Karpas-422 (cell line): ENCODE results near the gene NOTCH1. TPM values are rescaled to one million over a fixed set of nuclear protein-coding genes. Genes with fewer than 3 reads are reported as not detected.
"Not testable (repeated sequence)": the region's sequence is repeated elsewhere in the genome, so short reads cannot be mapped to it uniquely, and the experiment has no call there.

Experiments used
- DNase-seq: peaks from one replicate; pipeline ENCODE4 v3.0.0-alpha.2; 2015
- H2AFZ ChIP-seq: fragments of 200-600 bp; sonication (generic); 2 replicates; pipeline ENCODE4 v1.6.1; 2014; ENCODE audit warnings: antibody characterized with exemption, low read length, mixed read lengths
- H3K27ac ChIP-seq: fragments of 200-600 bp; sonication (generic); 2 replicates; pipeline ENCODE4 v1.5.1; 2014; ENCODE audit warnings: mild to moderate bottlenecking, low read length, moderate library complexity
- H3K27me3 ChIP-seq: fragments of 200-600 bp; sonication (generic); 2 replicates; pipeline ENCODE4 v1.6.1; 2014; ENCODE audit warnings: low read length, mixed read lengths
- H3K36me3 ChIP-seq: fragments of 200-600 bp; sonication (generic); 2 replicates; pipeline ENCODE4 v1.6.1; 2014; ENCODE audit warnings: low read length, mixed read lengths; ENCODE audit not compliant: insufficient read depth
- H3K4me1 ChIP-seq: fragments of 200-600 bp; sonication (generic); 2 replicates; pipeline ENCODE4 v1.6.1; 2014; ENCODE audit warnings: mild to moderate bottlenecking, low read length, mixed read lengths
- H3K4me2 ChIP-seq: fragments of 200-600 bp; sonication (generic); 2 replicates; pipeline ENCODE4 v1.6.1; 2014; ENCODE audit warnings: low read length, low read depth, mild to moderate bottlenecking; ENCODE audit not compliant: poor library complexity, severe bottlenecking
- H3K4me3 ChIP-seq: fragments of 200-600 bp; sonication (generic); 2 replicates; pipeline ENCODE4 v1.5.1; 2014; ENCODE audit warnings: mild to moderate bottlenecking, antibody characterized with exemption, low read length, mixed read lengths
- H3K79me2 ChIP-seq: fragments of 200-600 bp; sonication (generic); 2 replicates; pipeline ENCODE4 v1.6.1; 2014; ENCODE audit warnings: mild to moderate bottlenecking, low read length, mixed read lengths
- H3K9ac ChIP-seq: fragments of 200-600 bp; sonication (generic); 2 replicates; pipeline ENCODE4 v1.6.0; 2014; ENCODE audit warnings: low read length
- H3K9me2 ChIP-seq: fragments of 200-600 bp; sonication (generic), shearing (Covaris generic); replicated peaks from 2 replicates; pipeline ENCODE4 v1.6.0; 2014; ENCODE audit warnings: mild to moderate bottlenecking, low read length, moderate library complexity; ENCODE audit not compliant: insufficient read depth
- H3K9me3 ChIP-seq: fragments of 300-700, 200-600 bp; sonication (generic); 2 replicates; pipeline ENCODE4 v1.6.1; 2014; ENCODE audit warnings: low read length, mixed read lengths
- H4K20me1 ChIP-seq: fragments of 200-600 bp; sonication (generic); 2 replicates; pipeline ENCODE4 v1.6.1; 2014; ENCODE audit warnings: mild to moderate bottlenecking, antibody characterized with exemption, low read length, low read depth; ENCODE audit not compliant: insufficient read depth
- total RNA-seq: library from RNA; depleted of rRNA; stranded (reverse); fragments of >200 nt; shearing (Covaris generic); gene quantifications from 2 replicates; pipeline ENCODE4 v1.2.3, GENCODE V29; 2014; ENCODE audit warnings: low replicate concordance

Gene NOTCH1
- total RNA-seq, 1 experiment from 2014 or later = 15.0 TPM

DNA sequence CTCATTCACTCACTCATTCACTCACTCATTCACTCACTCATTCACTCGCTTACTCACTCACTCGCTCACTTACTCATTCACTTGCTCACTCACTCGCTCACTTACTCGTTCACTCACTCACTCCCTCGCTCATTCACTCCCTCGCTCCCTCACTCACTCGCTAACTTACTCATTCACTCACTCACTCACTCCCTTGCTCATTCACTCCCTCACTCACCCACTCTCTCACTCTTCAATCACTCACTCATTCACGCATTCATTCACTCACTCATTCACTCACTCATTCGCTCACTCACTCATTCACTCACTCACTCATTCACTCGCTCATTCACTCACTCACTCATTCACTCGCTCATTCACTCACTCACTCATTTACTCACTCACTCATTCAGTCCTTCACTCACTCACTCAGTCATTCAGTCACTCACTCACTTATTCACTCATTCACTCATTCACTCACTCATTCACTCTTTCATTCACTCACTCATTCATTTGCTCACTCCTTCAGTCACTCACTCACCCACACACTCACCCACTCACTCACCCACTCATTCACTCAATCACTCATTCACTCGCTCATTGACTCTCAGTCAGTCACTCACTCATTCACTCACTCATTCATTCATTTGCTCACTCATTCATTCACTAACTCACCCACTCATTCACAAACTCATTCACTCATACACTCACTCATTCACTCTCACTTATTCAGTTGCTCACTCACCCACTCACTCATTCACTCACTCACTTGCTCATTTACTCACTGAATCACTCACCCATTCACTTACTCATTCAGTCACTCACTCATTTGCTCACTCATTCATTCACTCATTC is 36.0 kb upstream of the NOTCH1 start:
- Histone ChIP-seq H3K27ac (no peak overlapping the region), H3K79me2 (no peaks in the 10 kb centered on the region), H2AFZ (no peak overlapping the region), H3K9me3 (peaks cover 12% of the 10 kb centered on the region), H4K20me1 (no peaks in the 10 kb centered on the region; the same call in 1 of the 2 replicates), H3K9me2 (no peaks in the 10 kb centered on the region), H3K4me2 (no peak overlapping the region), H3K36me3 (no peaks in the 10 kb centered on the region), H3K4me3 (no peak overlapping the region), H3K4me1 (no peaks in the 10 kb centered on the region), H3K27me3 (no peaks in the 10 kb centered on the region), H3K9ac (no peak overlapping the region)
- no peak for DNase-seq

DNA sequence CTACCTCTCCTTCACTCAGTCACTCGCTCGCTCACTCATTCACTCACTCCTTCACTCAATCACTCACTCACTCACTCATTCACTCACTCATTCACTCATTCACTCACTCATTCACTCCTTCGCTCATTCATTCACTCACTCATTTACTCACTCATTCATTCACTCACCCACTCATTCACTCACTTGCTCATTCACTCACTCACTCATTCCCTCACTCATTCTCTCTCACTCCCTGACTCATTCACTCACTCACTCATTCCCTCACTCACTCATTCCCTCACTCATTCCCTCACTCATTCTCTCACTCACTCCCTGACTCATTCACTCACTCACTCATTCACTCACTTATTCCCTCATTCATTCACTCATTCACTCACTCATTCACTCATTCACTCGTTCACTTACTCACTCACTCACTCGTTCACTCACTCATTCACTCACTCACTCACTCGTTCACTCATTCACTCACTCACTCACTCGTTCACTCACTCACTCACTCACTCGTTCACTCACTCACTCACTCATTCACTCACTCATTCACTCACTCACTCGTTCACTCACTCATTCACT is 33.9 kb upstream of the NOTCH1 start:
- H3K4me1 ChIP-seq, H3K27ac ChIP-seq, H3K4me3 ChIP-seq, H3K79me2 ChIP-seq, H3K36me3 ChIP-seq, H4K20me1 ChIP-seq, H3K4me2 ChIP-seq, H3K9ac ChIP-seq, H2AFZ ChIP-seq, H3K27me3 ChIP-seq, H3K9me2 ChIP-seq, DNase-seq: not testable (repeated sequence)
- H3K9me3 ChIP-seq = peaks cover 12% of the 10 kb centered on the region

DNA sequence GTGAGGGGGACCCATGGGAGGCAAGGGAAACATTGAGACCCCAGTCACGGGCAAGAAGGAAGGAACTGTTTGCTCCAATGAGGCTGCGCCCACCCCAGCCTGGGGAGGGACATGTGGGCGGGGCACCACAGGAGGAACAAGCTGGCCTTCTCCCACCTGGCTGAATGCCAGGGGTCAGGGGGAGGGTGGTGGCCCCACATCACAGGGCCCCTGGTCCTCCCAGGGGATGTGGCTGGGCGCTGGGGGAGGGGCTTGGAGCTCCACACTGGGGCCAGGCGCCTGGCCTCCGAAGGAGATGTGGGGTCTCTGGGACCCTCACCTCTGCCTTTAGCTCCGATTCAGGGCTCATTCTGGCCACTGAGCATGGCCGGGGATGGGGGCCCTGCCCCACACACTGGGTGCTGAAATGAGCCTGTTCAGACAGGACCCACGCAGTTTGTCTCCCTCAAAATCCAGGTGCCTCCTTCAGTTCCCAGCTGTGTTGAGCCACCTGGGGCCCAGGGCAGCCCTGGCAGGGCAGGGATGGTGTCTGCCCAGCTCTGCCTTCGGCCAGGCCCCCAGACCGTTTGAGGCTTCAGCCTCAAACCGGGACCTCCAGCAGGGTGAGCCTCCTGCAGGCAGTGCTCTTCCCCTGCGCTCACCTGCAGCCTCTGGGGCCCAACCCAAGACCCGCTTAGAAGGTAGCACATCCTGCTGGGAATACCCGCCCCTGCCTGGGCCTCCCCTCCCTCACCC is 33.2 kb upstream of the NOTCH1 start:
- Histone ChIP-seq H3K27ac (no peak overlapping the region), H3K79me2 (no peaks in the 10 kb centered on the region), H3K9me2 (no peaks in the 10 kb centered on the region), H3K36me3 (no peaks in the 10 kb centered on the region), H3K4me2 (no peak overlapping the region), H3K27me3 (no peaks in the 10 kb centered on the region), H3K9me3 (peaks cover 12% of the 10 kb centered on the region), H3K4me3 (no peak overlapping the region), H3K9ac (no peak overlapping the region), H2AFZ (no peak overlapping the region), H3K4me1 (no peaks in the 10 kb centered on the region), H4K20me1 (no peaks in the 10 kb centered on the region)
- peak; percentile 50 for DNase-seq

DNA sequence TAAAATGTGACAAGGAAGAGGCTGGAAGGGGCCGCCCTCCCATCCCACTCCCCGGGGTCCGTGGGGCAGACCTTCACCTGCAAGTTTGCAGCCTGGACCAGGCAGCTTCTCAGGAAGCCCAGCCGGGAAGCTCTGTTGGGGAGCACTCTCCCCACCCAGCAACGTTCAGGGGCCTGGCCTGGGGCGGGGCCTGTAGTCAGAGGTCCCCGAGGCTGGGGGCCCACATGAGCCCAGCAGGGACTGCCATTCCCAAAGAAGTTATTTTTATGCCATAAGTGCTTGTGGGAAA is 32.7 kb upstream of the NOTCH1 start:
- no peak overlapping the region for H3K4me2 ChIP-seq
- no peak overlapping the region for H2AFZ ChIP-seq
- no peaks in the 10 kb centered on the region for H3K36me3 ChIP-seq
- H3K9me3 ChIP-seq = peaks cover 12% of the 10 kb centered on the region
- no peaks in the 10 kb centered on the region for H3K4me1 ChIP-seq
- H3K9me2 ChIP-seq = no peaks in the 10 kb centered on the region
- H3K79me2 ChIP-seq = no peaks in the 10 kb centered on the region
- H3K27ac ChIP-seq = no peak overlapping the region
- H3K9ac ChIP-seq = no peak overlapping the region
- H4K20me1 ChIP-seq = no peaks in the 10 kb centered on the region
- H3K4me3 ChIP-seq = no peak overlapping the region
- no peaks in the 10 kb centered on the region for H3K27me3 ChIP-seq
- DNase-seq = no peak

DNA sequence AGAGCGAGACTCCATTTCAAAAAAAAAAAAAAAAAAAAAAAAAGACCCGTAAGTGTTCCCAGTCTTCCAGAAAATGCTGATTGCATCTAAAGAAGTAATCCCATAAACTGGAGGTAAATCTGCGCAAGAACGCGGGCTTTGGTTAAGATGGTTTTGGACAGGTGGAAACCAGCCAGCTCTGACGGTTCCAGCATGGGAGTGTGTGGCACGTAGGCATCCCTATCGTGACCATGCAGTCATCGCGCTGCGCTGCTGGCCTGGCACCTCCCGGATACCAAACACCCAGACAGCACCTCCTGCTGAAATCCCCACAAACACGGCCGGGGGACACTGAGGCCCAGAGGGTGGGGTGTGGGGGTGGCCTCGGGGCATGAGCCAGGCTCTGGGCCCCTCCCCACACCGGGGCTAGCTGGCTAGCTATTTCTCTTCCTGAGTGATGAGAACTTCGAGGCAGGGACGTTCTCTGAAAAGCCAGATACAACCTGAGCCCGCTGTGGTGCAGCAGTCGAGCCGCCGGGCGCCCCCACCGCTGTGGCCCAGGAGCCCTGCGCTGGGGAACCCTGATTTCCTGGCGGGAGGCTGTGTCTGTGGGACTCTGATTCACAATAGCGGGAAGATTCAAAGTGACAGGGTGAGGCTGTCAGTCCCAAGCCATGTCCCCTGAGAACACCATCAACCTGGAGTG is 32.2 kb upstream of the NOTCH1 start:
- no peak overlapping the region for H3K9ac ChIP-seq
- H3K4me1 ChIP-seq = no peaks in the 10 kb centered on the region
- no peaks in the 10 kb centered on the region for H3K27me3 ChIP-seq
- H3K4me2 ChIP-seq = no peak overlapping the region
- H3K27ac ChIP-seq = no peak overlapping the region
- H3K36me3 ChIP-seq = no peaks in the 10 kb centered on the region
- no peak for DNase-seq
- no peaks in the 10 kb centered on the region for H4K20me1 ChIP-seq
- peaks cover 12% of the 10 kb centered on the region for H3K9me3 ChIP-seq
- no peaks in the 10 kb centered on the region for H3K79me2 ChIP-seq
- H3K4me3 ChIP-seq = no peak overlapping the region
- H2AFZ ChIP-seq = no peak overlapping the region
- no peaks in the 10 kb centered on the region for H3K9me2 ChIP-seq

DNA sequence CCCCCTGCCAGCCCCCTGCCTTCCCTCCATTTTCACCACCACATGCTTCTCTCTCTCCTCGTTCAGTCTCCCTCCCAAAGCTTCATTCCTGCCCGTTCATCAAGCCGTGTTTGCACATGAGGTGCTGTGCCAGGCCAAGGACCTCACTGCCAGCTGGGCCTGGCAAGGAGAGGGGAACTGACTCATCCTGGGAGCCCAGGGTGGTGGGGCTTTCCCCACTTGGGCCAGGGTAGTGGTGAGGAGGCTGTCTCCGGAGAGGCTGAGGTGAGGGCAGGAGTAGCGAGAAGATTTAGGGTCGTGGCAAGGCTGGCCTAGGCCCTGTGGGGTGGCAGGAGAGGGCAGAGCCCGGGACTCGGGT is 30.4 kb upstream of the NOTCH1 start:
- Histone ChIP-seq H4K20me1 (no peaks in the 10 kb centered on the region), H3K9ac (no peak overlapping the region), H3K79me2 (no peaks in the 10 kb centered on the region), H3K36me3 (no peaks in the 10 kb centered on the region), H3K27ac (no peak overlapping the region), H3K27me3 (no peaks in the 10 kb centered on the region), H3K4me1 (no peaks in the 10 kb centered on the region), H2AFZ (no peak overlapping the region), H3K9me2 (no peaks in the 10 kb centered on the region), H3K4me3 (no peak overlapping the region), H3K4me2 (no peak overlapping the region), H3K9me3 (no peaks in the 10 kb centered on the region; the same call in 1 of the 2 replicates)
- no peak for DNase-seq

DNA sequence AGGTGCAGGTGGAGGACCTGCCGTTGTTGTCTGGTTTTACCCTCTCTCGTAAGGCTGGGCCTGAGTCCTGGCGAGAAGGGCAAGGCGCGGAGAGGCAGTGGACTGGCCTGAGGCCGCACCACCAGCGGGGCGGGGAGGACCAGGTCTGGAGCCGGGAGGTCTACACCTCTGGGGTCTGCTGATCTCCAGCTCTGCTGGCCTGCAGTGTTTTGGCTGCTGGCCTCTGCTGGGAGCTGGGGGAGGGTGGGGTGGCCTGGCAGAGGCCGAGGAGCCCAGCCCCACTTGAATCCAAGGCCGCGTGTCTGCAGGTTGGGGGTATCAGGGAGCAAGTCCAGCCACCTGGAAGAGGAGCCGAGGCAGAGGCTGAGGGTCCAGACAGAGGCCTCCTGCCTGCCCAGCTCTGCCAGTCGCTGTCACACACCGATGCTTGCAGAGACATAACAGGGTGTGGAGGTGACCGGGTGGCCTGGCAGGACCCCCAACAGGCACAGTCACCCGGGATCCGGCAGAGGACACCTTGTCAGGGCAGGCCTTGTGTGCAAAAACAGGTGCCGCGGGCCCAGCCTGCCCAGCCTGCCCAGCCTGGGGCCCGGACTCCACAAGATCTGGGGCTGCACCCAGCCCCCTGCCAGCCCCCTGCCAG is 29.9 kb upstream of the NOTCH1 start:
- H3K4me1 ChIP-seq = no peaks in the 10 kb centered on the region
- H3K9ac ChIP-seq = no peak overlapping the region
- H2AFZ ChIP-seq = no peak overlapping the region
- H3K36me3 ChIP-seq = no peaks in the 10 kb centered on the region
- no peaks in the 10 kb centered on the region for H3K9me3 ChIP-seq
- no peaks in the 10 kb centered on the region for H3K27me3 ChIP-seq
- H3K9me2 ChIP-seq = no peaks in the 10 kb centered on the region
- no peaks in the 10 kb centered on the region for H4K20me1 ChIP-seq
- H3K4me3 ChIP-seq = no peak overlapping the region
- H3K79me2 ChIP-seq = no peaks in the 10 kb centered on the region
- no peak overlapping the region for H3K4me2 ChIP-seq
- H3K27ac ChIP-seq = no peak overlapping the region
- DNase-seq = no peak

DNA sequence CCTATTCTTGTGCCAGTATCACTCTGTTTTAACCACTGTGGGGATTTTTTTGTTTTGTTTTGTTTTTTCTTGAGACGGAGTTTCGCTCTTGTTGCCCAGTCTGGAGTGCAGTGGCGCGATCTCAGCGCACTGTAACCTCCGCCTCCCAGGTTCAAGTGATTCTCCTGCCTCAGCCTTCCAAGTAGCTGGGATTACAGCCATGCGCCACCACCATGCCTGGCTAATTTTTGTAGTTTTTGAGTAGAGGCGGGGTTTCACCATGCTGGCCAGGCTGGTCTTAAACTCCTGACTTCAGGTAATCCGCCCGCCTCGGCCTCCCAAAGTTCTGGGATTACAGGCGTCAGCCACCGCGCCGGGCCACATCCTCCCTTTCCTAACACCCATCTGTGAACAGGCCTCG is 28.8 kb upstream of the NOTCH1 start:
- H4K20me1 ChIP-seq, H3K9me3 ChIP-seq, H3K4me1 ChIP-seq, H3K9me2 ChIP-seq, H3K27me3 ChIP-seq, H3K79me2 ChIP-seq, H3K36me3 ChIP-seq, H3K4me2 ChIP-seq, H3K4me3 ChIP-seq, DNase-seq, H3K27ac ChIP-seq, H3K9ac ChIP-seq, H2AFZ ChIP-seq: not testable (repeated sequence)
